ENCODE results near the gene PIWIL4. TPM values are rescaled to one million over a fixed set of nuclear protein-coding genes. Genes with fewer than 3 reads are reported as not detected.

The PIWIL4 gene
- polyA plus RNA-seq, 1 of the 3 experiments (the other 2 are of a cell fraction), result 1.7 TPM

- no peaks in the 10 kb centered on the region; the same call in 1 of the 2 replicates for H3K27me3 ChIP-seq (ENCODE audit: insufficient read depth)
- CTCF ChIA-PET, result interaction anchor here (1.1 to 1.3 kb wide), 2 partner anchors 10 to 12 kb away, joined by 3 to 4 read pairs; no protein-coding TSS in a partner anchor
- H2AFZ ChIP-seq (ENCODE audit: low read depth), result no peak overlapping the region
- H3K9me3 ChIP-seq, result no peaks in the 10 kb centered on the region
- H3K79me2 ChIP-seq (ENCODE audit: insufficient read depth), result no peaks in the 10 kb centered on the region
- H3K27ac ChIP-seq (ENCODE audit: low read depth in 2 of 2, low read length in 1 of 2), result no peak overlapping the region
- DNase-seq, result no peak
- H3K4me2 ChIP-seq, result no peak overlapping the region
- no peaks in the 10 kb centered on the region for H3K4me1 ChIP-seq (ENCODE audit: control insufficient read depth in 1 of 2, insufficient read depth in 2 of 2, low read depth in 1 of 2, low read length in 1 of 2)
- H3F3A ChIP-seq (replicated peaks; ENCODE audit: insufficient read depth), result no peaks in the 10 kb centered on the region
- POLR2A ChIA-PET, result no interaction called here
- TF ChIP-seq CTCF (IDR thresholded peaks at IDR 0.05), result no peak
- TF ChIP-seq FOSL2 (IDR thresholded peaks at IDR 0.05; ENCODE audit: borderline replicate concordance, low read depth), result no peak
- TF ChIP-seq REST (IDR thresholded peaks at IDR 0.05; ENCODE audit: low read depth, low read length), result no peak
- TF ChIP-seq RCOR1 (IDR thresholded peaks at IDR 0.05; ENCODE audit: low read length), result no peak
- TF ChIP-seq NFIC (IDR thresholded peaks at IDR 0.05; ENCODE audit: borderline replicate concordance), result no peak
- TF ChIP-seq EP300 (IDR thresholded peaks at IDR 0.05; ENCODE audit: borderline replicate concordance in 1 of 2, low read depth in 1 of 2, low read length in 1 of 2), result no peak
- no peak for TF ChIP-seq SIN3A (IDR thresholded peaks at IDR 0.05; ENCODE audit: borderline replicate concordance, low read depth, low read length)
- no peak for TF ChIP-seq USF1 (IDR thresholded peaks at IDR 0.05; ENCODE audit: borderline replicate concordance, low read depth)
- H4K20me1 ChIP-seq (ENCODE audit: insufficient read depth), result no peaks in the 10 kb centered on the region
- H3K9ac ChIP-seq, result no peak overlapping the region
- H3K4me3 ChIP-seq (ENCODE audit: low read depth in 2 of 2, low read length in 1 of 2), result no peak overlapping the region
- no peaks in the 10 kb centered on the region for H3K9me2 ChIP-seq
- no peaks in the 10 kb centered on the region for H3K36me3 ChIP-seq (replicated peaks in 1 of 2; ENCODE audit: control insufficient read depth in 1 of 2, insufficient read depth in 2 of 2, low read length in 1 of 2)
- WGBS (ENCODE audit: low lambda C conversion rate), result 74% methylated on average over 4 of the region's 4 CpGs
These were observed 98.0 kb downstream of the PIWIL4 start for GRCh38 chr11:94665116-94665659.

All from SK-N-SH (cell line).